Transverse colon (tissue), 3 donors: ENCODE data around the gene TCF25.

Experiments used
- CTCF ChIP-seq, 5 experiments: fragments of 200-600 bp in 3 of 5; fragments of 450-650 bp in 2 of 5; sonication (generic) in 3 of 5; IDR thresholded peaks; 1 replicate in 2 of 5; 2 replicates in 3 of 5; pipeline ENCODE4 v1.5.1; 2016 to 2017; ENCODE audit warnings: antibody characterized with exemption in 5 of 5, inconsistent platforms in 3 of 5, mild to moderate bottlenecking in 2 of 5, moderate library complexity in 1 of 5
- POLR2A ChIP-seq: fragments of 450-650 bp; IDR thresholded peaks from one replicate; pipeline ENCODE4 v1.6.1; 2016; ENCODE audit warnings: antibody characterized with exemption, mild to moderate bottlenecking, moderate library complexity

DNA sequence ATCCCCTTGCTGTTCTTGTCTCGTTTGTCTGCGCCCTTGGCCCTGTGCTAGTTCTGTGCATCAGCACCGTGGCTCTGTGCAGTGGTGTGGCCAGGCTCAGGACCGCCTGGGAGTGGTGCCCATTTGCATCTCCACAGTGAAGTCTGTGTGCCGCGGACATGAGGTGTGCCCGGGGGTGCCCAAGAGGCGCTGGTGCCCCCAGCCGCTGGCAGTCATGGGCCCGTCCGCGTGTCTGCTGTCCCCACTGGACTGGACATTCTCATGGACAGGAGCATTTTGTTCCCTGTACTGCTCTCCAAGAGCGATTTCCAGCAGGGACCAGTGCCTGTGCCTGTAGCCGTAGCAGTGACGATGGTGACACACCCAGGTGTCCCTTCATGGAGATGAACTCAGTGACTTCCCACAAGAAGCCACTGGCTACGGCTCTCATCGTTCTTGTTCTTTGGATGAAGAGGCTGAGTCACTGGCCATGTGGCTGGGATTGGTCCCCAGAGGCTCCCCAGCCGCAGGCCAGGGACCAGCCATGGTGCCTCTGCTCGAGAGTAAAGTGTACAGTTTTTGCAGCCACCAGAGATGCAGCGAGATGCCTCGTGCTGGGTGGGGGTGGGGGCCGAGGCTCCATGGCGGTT lies 32.2 kb downstream of the TCF25 start:
- no peak for TF ChIP-seq CTCF (IDR thresholded peaks at IDR 0.05)
- TF ChIP-seq POLR2A, result no peak
